T-helper 2 cell treated with Interferon-gamma antibody and Interleukin-4, amounts not matched to agents 5 μg/mL and 100 μg/mL, for 36 hours (primary cell): Measurements from ENCODE around the gene PRDM10.

Source experiments
- DNase-seq: peaks from one replicate; pipeline ENCODE4 v3.0.0; 2021; ENCODE audit warnings: low spot score
- H3K27ac Mint-ChIP-seq: one replicate; pipeline ENCODE4 v1.8.0; 2021; ENCODE audit warnings: mild to moderate bottlenecking, mixed read lengths
- H3K27me3 Mint-ChIP-seq: one replicate; pipeline ENCODE4 v1.8.0; 2021; ENCODE audit warnings: low read depth, mixed read lengths
- H3K36me3 Mint-ChIP-seq: one replicate; pipeline ENCODE4 v1.8.0; 2021; ENCODE audit warnings: low read depth, mixed read lengths
- H3K4me1 Mint-ChIP-seq: one replicate; pipeline ENCODE4 v1.8.0; 2021; ENCODE audit warnings: low read depth, mixed read lengths
- H3K4me3 Mint-ChIP-seq: one replicate; pipeline ENCODE4 v1.8.0; 2022; ENCODE audit warnings: mild to moderate bottlenecking, moderate library complexity, mixed read lengths
- H3K9me3 Mint-ChIP-seq: one replicate; pipeline ENCODE4 v1.8.0; 2021; ENCODE audit warnings: mixed read lengths

The PRDM10 gene

GRCh38 chr11:129999407-129999806, 3.2 kb downstream of the PRDM10 start:
- Mint-ChIP-seq H3K36me3 (peaks cover 20% of the 10 kb centered on the region), H3K27ac (no peak overlapping the region), H3K27me3 (no peaks in the 10 kb centered on the region), H3K9me3 (no peaks in the 10 kb centered on the region), H3K4me3 (no peak overlapping the region), H3K4me1 (peaks cover 23% of the 10 kb centered on the region)
- DNase-seq, result no peak

DNA sequence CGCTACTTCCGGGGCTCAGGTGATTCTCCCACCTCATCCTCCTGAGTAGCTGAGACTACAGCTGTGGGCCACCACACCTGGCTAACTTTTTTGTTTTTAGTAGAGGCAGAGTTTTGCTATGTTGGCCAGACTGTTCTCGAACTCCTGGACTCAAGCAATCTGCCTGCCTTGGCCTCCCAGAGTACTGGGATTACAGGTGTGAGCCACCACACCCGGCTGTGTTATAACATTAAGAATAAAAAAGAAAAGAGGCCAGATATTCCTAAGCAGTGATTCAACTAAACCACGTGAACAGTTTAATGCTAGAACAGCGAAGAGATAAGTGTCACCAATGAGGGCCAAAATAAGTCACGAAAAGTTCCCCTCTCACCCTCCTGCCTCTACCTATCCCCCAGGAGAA, 3.7 kb downstream of the PRDM10 start:
- Mint-ChIP-seq H3K27me3 (no peaks in the 10 kb centered on the region), H3K9me3 (no peaks in the 10 kb centered on the region), H3K27ac (no peak overlapping the region), H3K4me3 (no peak overlapping the region), H3K36me3 (peaks cover 20% of the 10 kb centered on the region), H3K4me1 (peaks cover 23% of the 10 kb centered on the region)
- DNase-seq, result no peak

GRCh38 chr11:129998107-129998506, 4.5 kb downstream of the PRDM10 start:
- no peaks in the 10 kb centered on the region for H3K27me3 Mint-ChIP-seq
- peaks cover 18% of the 10 kb centered on the region for H3K4me1 Mint-ChIP-seq
- H3K36me3 Mint-ChIP-seq, result peaks cover 17% of the 10 kb centered on the region
- no peak overlapping the region for H3K27ac Mint-ChIP-seq
- H3K9me3 Mint-ChIP-seq, result no peaks in the 10 kb centered on the region
- no peak for DNase-seq
- H3K4me3 Mint-ChIP-seq, result no peak overlapping the region

DNA sequence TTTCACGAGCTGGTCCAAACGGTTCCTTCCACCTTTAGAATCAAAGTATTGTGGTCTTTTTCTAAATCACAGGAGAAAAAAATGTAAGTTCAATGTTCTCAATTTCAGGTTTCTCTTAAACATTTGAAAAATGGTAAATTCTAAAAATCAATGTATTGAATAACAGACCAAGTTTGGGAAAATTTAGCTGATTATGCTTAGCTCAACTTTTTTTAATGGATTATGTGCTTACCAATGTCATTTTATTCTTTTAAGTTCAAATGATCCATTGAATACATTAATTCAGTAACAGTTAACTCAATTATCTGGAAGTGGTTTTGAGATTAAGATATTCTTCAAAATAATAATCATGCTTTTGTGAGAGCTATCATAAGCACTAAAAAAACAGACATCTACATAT, 5.1 kb downstream of the PRDM10 start:
- Mint-ChIP-seq H3K4me1 (peaks cover 18% of the 10 kb centered on the region), H3K9me3 (no peaks in the 10 kb centered on the region), H3K36me3 (peaks cover 17% of the 10 kb centered on the region), H3K4me3 (no peak overlapping the region), H3K27ac (no peak overlapping the region), H3K27me3 (no peaks in the 10 kb centered on the region)
- DNase-seq, result no peak

GRCh38 chr11:129996113-129996870, 6.3 kb downstream of the PRDM10 start:
- no peak overlapping the region for H3K27ac Mint-ChIP-seq
- H3K4me1 Mint-ChIP-seq, result peaks cover 20% of the 10 kb centered on the region
- no peak for DNase-seq
- no peaks in the 10 kb centered on the region for H3K27me3 Mint-ChIP-seq
- no peak overlapping the region for H3K4me3 Mint-ChIP-seq
- no peaks in the 10 kb centered on the region for H3K9me3 Mint-ChIP-seq
- peaks cover 15% of the 10 kb centered on the region for H3K36me3 Mint-ChIP-seq

GRCh38 chr11:129995163-129995562, 7.5 kb downstream of the PRDM10 start:
- Mint-ChIP-seq H3K27ac (no peak overlapping the region), H3K27me3 (no peaks in the 10 kb centered on the region), H3K9me3 (no peaks in the 10 kb centered on the region), H3K4me3 (no peak overlapping the region), H3K4me1 (peaks cover 12% of the 10 kb centered on the region), H3K36me3 (peaks cover 8% of the 10 kb centered on the region)
- DNase-seq, result no peak

DNA sequence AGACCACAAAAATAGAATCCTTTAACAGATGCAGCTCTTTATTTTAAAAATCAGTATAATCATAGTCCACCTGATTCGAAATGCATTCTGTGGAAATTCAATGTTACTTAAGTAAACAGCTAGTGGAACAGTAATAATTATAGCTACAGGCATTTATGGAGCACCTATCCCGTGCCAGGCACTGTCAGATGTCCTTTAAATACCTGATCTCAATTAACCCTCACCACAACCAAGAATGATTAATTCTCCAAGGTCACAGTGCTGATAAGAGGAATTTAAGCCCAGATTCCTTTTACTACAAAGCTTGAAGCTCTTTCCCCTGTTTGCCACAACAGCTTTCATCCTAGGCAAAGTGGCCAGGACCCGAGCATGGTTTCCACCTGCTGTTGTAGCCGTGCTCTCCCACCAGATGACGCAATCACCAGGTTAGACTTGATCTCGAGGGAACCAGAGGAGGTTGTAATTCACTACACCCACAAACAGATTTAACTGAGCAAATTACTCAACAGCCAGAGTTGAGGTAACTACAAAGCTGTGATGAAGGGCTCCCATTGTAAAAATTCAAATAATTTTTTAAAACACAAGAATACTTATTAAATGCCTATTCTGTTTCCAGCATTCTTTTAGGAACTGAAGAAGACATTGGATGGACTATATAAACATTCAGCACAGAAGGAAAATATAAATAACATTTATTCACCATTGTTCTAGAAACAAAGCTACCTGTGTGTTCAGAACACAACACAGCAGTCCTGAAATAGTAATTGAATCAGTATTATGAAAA, 10.3 kb downstream of the PRDM10 start:
- Mint-ChIP-seq H3K4me1 (peaks cover 2% of the 10 kb centered on the region), H3K27ac (no peak overlapping the region), H3K4me3 (no peak overlapping the region), H3K9me3 (no peaks in the 10 kb centered on the region), H3K36me3 (peaks cover 6% of the 10 kb centered on the region), H3K27me3 (no peaks in the 10 kb centered on the region)
- peak; percentile 26 for DNase-seq

DNA sequence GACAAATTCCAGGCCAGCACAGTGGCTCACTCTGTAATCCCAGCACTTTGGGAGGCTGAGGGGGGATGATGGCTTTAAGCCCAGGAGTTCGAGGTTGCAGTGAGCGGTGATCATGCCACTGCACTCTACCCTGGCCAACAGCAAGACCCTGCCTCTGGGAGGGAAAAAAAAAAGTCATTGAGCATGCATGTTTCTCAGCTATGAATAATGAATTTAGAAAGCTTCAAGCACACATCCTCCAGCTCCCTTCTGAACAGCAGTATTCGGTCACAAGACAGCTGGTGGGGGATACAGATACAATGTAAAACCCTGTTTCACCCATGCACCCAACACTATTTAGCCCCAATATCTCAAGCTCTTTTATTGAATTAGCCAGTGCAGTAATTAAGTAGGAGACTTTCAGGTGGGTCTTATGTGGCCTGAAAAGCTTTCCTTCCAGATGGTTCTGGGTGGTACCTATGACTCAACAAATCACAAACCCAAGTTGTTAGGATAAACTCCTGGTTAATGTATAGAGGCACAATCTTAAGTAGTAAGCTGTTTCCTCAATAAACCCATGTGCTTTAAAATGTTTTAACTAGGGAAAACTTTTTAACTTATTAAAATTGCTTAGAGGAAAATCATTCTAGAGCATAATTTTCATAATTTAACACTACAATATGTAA, 13.4 kb downstream of the PRDM10 start:
- DNase-seq, result no peak
- H3K27me3 Mint-ChIP-seq, result no peaks in the 10 kb centered on the region
- H3K36me3 Mint-ChIP-seq, result no peaks in the 10 kb centered on the region
- H3K9me3 Mint-ChIP-seq, result no peaks in the 10 kb centered on the region
- H3K27ac Mint-ChIP-seq, result no peak overlapping the region
- H3K4me3 Mint-ChIP-seq, result no peak overlapping the region
- H3K4me1 Mint-ChIP-seq, result peaks cover 2% of the 10 kb centered on the region

DNA sequence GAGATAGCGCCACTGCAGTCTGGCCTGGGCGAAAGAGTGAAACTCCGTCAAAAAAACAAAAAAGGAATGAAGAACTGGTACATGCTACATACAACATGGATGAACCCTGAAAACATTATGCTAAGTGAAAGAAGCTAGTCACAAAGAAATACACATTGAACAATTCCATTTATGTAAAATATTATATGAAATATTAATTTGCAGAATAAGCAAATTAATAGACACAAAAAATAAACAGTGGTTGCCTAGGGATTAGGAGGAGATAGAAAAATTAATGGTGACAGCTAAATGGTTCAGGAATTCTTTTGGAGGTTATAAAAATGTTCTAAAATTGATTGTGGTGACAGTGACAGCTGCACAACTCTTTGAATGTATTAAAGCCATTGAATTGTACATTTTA, 14.7 kb downstream of the PRDM10 start:
- DNase-seq, result no peak
- no peak overlapping the region for H3K4me3 Mint-ChIP-seq
- H3K36me3 Mint-ChIP-seq, result peaks cover 2% of the 10 kb centered on the region
- H3K9me3 Mint-ChIP-seq, result no peaks in the 10 kb centered on the region
- no peaks in the 10 kb centered on the region for H3K27me3 Mint-ChIP-seq
- peaks cover 2% of the 10 kb centered on the region for H3K4me1 Mint-ChIP-seq
- H3K27ac Mint-ChIP-seq, result no peak overlapping the region

GRCh38 chr11:129985823-129986222, 16.8 kb downstream of the PRDM10 start:
- DNase-seq, result no peak
- H3K4me3 Mint-ChIP-seq, result no peak overlapping the region
- H3K4me1 Mint-ChIP-seq, result no peaks in the 10 kb centered on the region
- no peaks in the 10 kb centered on the region for H3K9me3 Mint-ChIP-seq
- no peak overlapping the region for H3K27ac Mint-ChIP-seq
- H3K27me3 Mint-ChIP-seq, result no peaks in the 10 kb centered on the region
- peaks cover 2% of the 10 kb centered on the region for H3K36me3 Mint-ChIP-seq

DNA sequence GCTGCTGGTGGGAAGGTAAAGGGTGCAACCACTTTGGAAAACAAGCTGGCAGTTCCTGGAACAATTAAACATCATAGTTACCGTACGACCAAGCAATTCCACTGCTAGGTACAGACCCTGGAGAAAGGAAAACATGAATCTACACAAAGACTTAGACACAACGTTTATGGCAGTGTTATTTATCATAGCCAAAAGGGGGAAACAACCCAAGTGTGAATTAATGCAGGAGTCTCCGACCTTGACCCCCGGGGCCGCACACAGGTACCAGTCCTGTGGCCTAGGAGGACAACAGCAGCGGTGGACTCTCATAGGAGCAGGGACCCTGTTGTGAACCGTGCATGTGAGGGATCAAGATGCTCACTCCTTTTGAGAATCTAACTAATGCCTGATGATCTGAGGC, 22.5 kb downstream of the PRDM10 start:
- Mint-ChIP-seq H3K9me3 (no peaks in the 10 kb centered on the region), H3K4me3 (no peak overlapping the region), H3K27me3 (no peaks in the 10 kb centered on the region), H3K36me3 (peaks cover 2% of the 10 kb centered on the region), H3K4me1 (peaks cover 2% of the 10 kb centered on the region), H3K27ac (no peak overlapping the region)
- DNase-seq, result no peak

- peaks cover 2% of the 10 kb centered on the region for H3K36me3 Mint-ChIP-seq
- no peak overlapping the region for H3K27ac Mint-ChIP-seq
- H3K4me1 Mint-ChIP-seq, result peaks cover 2% of the 10 kb centered on the region
- no peaks in the 10 kb centered on the region for H3K9me3 Mint-ChIP-seq
- no peaks in the 10 kb centered on the region for H3K27me3 Mint-ChIP-seq
- no peak overlapping the region for H3K4me3 Mint-ChIP-seq
- DNase-seq, result no peak
Observed at GRCh38 chr11:129979046-129979605, 23.5 kb downstream of the PRDM10 start.

GRCh38 chr11:129978447-129978846, 24.2 kb downstream of the PRDM10 start:
- Mint-ChIP-seq H3K36me3 (no peaks in the 10 kb centered on the region), H3K9me3 (no peaks in the 10 kb centered on the region), H3K27ac (no peak overlapping the region), H3K4me1 (peaks cover 2% of the 10 kb centered on the region), H3K27me3 (no peaks in the 10 kb centered on the region), H3K4me3 (no peak overlapping the region)
- no peak for DNase-seq

- Mint-ChIP-seq H3K27me3 (no peaks in the 10 kb centered on the region), H3K36me3 (no peaks in the 10 kb centered on the region), H3K27ac (no peak overlapping the region), H3K4me1 (peaks cover 2% of the 10 kb centered on the region), H3K9me3 (no peaks in the 10 kb centered on the region), H3K4me3 (no peak overlapping the region)
- no peak for DNase-seq
Observed at GRCh38 chr11:129976328-129976727, 26.3 kb downstream of the PRDM10 start.
